Fibroblast of mammary gland (primary cell): Measurements from ENCODE around the gene C15orf39.

Experiments
- DNase-seq: peaks from one replicate; pipeline ENCODE4 v3.0.0-alpha.2; 2010; ENCODE audit warnings: low read depth
- H3K4me3 ChIP-seq: 2 replicates; pipeline ENCODE4 v1.5.1; 2011; ENCODE audit warnings: low read depth, mild to moderate bottlenecking, low read length, moderate library complexity; ENCODE audit not compliant: control insufficient read depth
- TF ChIP-seq, protein P1 (sequence below): conservative IDR thresholded peaks from 2 replicates; pipeline ENCODE4 v1.5.1; 2011; ENCODE audit warnings: low read depth, low read length, inconsistent platforms; ENCODE audit not compliant: control insufficient read depth, insufficient read depth

Gene C15orf39

DNA sequence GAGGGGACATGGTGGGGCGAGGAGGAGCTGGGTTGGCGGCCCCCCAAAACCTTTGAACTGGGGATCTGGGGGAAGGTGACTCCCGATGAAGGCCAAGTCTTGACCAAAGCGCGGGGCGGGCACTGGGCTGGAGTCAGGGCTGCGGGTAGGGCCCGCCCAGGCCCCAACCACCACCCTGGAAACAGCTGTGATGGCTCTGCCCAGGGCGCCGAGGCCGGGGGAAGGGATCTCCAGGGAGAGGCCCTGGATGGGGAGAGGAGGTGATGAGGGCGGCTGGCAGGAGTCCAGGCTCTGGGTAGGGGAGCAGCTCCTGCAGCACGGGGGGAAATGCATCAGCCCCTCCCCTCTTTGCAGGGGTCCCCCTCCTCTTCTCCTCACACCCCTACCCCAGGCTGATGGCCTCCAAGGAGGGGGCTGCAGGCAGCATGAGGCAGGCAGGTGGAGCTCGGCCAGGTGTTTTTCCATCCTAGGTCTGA, 5.9 kb upstream of the C15orf39 start:
- no peak overlapping the region for H3K4me3 ChIP-seq
- TF ChIP-seq, protein P1, sequence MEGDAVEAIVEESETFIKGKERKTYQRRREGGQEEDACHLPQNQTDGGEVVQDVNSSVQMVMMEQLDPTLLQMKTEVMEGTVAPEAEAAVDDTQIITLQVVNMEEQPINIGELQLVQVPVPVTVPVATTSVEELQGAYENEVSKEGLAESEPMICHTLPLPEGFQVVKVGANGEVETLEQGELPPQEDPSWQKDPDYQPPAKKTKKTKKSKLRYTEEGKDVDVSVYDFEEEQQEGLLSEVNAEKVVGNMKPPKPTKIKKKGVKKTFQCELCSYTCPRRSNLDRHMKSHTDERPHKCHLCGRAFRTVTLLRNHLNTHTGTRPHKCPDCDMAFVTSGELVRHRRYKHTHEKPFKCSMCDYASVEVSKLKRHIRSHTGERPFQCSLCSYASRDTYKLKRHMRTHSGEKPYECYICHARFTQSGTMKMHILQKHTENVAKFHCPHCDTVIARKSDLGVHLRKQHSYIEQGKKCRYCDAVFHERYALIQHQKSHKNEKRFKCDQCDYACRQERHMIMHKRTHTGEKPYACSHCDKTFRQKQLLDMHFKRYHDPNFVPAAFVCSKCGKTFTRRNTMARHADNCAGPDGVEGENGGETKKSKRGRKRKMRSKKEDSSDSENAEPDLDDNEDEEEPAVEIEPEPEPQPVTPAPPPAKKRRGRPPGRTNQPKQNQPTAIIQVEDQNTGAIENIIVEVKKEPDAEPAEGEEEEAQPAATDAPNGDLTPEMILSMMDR, result no peak
- no peak for DNase-seq

DNA sequence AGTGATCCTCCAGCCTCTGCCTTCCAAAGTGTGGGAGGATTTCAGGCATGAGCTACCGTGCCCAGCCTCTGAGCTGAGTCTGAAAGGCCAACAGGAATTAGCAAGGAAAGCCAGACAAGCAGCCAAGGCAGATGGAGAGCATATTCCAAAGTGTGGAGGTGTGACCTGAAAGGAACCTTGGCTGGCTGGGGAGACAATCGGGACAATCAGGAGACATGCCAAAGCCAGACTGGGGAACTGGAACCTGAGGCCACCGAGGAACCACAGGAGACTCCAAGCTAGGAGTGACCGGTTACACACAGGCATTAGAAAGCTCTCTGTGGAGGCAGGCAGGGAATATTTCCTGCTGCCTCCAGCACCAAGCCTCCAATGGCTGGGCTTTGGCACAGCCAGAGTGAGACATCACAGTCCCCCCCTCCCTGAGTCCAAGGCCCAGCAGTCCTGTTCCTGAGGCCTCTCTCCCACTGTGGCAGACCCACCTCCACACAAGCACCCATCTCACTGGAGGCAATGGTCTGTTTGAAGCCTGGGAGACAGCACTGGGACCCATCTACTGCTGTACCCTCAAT, 4.5 kb upstream of the C15orf39 start:
- TF ChIP-seq, protein P1, result no peak
- DNase-seq, result no peak
- no peak overlapping the region for H3K4me3 ChIP-seq

DNA sequence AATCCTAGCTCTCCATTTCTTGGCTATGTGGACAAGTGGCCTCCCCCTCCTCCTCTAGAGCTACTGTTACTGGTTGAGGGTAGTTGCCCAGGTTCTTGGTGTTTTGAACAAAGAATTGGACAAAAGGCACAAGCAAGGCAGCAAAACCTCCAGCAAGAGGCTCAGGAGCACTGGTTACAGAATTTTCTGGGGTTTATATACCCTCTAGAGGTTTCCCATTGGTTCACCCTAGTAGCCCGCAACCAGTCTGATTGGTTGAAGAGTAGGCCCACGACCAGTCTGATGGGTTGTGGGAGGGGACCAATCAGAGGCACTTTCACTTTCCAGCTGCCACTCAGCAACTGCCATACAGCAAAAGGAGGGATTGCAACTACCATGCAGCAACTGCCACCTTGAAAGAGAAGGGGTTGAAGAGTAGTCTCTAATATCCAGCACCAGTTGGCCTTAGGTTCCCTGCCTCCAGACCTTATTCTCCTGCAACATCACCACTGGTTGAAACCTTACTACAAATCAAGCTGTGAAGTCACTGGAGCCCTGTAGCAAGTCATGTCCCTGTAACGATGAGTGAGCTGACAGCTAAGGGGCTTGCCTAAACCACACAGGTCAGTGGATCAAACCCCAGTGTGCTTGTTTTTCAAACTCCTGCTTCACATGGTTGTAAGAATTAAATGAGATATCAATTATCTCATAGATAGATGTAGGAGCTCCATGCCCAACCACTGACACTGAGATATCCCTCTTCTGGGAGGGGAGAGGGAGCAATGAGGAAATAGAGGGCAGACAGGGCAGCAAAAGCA, 2.9 kb upstream of the C15orf39 start:
- DNase-seq, result peak; percentile 40
- no peak overlapping the region for H3K4me3 ChIP-seq
- TF ChIP-seq, protein P1, result no peak

DNA sequence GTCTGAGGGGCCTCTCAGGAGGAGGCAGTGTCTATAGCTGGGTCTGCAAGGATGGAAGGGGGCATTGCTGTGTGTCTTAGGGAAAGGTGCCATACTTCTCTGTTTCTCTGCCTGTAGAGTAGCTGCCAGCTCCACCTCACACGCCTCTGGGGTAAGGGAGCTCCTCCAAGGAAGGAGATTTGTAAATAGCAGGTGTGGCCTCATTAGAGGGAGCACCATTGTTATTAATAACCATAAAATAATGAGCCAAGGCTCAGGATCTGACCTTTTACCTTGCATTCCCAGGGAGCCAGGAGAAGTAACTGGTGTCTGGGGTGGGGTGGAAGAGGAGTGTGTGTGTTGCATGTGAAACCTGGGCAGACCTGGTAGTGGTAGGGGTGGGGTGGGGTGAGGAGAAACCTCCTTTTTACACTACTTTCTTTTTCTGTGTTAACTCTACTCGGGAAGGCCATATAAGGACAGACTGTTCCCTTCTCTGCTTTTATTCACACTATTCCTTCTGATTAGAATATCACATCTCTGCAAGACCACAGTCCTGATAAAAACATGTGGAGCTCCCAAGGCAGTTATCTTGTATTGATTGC, 2.2 kb upstream of the C15orf39 start:
- H3K4me3 ChIP-seq, result no peak overlapping the region
- TF ChIP-seq, protein P1, result no peak
- DNase-seq, result no peak

DNA sequence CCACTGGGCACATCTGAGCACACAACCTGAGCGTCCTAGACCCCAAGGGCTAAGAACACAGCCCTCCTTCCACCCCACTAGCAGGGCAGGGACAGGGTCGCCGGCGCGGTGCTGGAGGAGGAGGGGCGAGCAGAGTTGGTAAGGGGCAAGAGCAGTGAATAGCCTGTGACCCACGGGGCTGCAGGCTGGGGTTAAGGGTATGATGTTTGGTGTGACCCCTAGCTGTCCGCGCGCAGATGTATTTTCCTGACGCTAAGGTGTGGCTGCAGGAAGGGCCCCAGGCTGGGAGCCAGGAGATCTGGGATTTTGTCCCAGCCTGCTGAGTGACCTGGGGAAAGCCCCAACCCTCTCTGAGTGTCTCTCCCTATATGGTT, 1.3 kb upstream of the C15orf39 start:
- DNase-seq, result no peak
- H3K4me3 ChIP-seq, result no peak overlapping the region
- TF ChIP-seq, protein P1, result no peak

DNA sequence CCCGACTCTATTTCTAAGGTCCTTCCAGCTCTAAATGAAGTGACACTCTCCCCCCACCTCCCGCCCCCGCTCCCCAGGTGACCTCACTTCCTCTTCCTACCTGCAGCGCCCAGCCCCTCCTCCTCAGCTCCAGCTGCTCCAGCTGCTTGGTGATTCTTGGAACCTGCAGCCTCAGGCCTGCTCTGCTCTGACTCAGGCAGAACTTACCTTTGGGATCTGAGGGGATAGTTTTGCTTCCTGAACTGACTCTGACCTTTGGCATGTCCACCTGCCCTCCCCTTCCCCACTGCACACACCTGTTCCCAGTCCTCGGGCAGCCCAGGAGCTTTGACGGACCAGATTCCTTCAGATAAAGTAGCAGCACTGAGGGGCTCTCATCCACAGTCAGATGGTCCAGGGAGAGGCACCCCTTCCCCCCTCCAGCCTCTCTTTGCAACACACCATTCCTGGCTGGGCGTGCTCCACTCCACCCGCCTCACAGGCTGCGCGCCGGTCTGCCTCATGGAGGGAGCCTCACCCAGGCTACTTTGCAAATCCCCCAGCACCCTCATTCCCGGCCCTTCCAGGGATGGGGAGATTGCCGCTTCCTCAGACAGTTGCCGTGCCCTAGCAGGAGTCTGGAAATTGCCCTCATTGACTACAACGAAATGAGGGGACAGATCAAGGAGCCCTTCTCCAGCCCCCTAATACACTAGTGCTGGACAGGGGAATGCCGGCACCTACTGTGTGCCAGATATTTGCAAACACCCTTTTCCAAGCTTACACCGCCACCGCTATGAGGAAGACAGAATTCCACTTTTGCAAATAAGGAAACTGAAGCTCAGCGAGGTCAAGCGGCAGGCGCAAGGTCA, 692 bp upstream of the C15orf39 start:
- no peak for DNase-seq
- TF ChIP-seq, protein P1, result no peak

More for the DNA sequence above, 692 bp upstream of the C15orf39 start:
- peak overlapping the region; percentile 51 for H3K4me3 ChIP-seq
